Stimulated activated CD8-positive, alpha-beta memory T cell treated with anti-CD3 and anti-CD28 coated beads, Interleukin-2, amount 100 ng/mL, for 1 hour (primary cell): Measurements from ENCODE around the gene PRDM8.
"Not testable (repeated sequence)": the region's sequence is repeated elsewhere in the genome, so short reads cannot be mapped to it uniquely, and the experiment has no call there.

ENCODE experiments used
- DNase-seq, 2 donors: peaks; one replicate each; pipeline ENCODE4 v3.0.0-alpha.2; 2020; ENCODE audit warnings: low read depth in 2 of 2

Gene PRDM8

GRCh38 chr4:80196922-80197573 lies at the start of gene PRDM8:
Gene PRDM8, plus strand, starts transcription at chr4:80197503. Its CDS starts 2,578 bp downstream, at chr4:80200081.
- no peak for DNase-seq

- no peak for DNase-seq
Observed at GRCh38 chr4:80150387-80151180, 46.7 kb upstream of the PRDM8 start.

- DNase-seq, result no peak
Observed at GRCh38 chr4:80151981-80152380, 45.3 kb upstream of the PRDM8 start.

GRCh38 chr4:80153874-80154544 lies 43.3 kb upstream of the PRDM8 start:
- DNase-seq, result no peak

GRCh38 chr4:80154545-80154933 lies 42.8 kb upstream of the PRDM8 start:
- no peak for DNase-seq

- DNase-seq, result no peak
Observed at GRCh38 chr4:80155316-80155982, 41.9 kb upstream of the PRDM8 start.

GRCh38 chr4:80156410-80156809 lies 40.9 kb upstream of the PRDM8 start:
- DNase-seq, result no peak

GRCh38 chr4:80161413-80162058 lies 35.8 kb upstream of the PRDM8 start:
- DNase-seq, result no peak

GRCh38 chr4:80162418-80162817 lies 34.9 kb upstream of the PRDM8 start:
- no peak for DNase-seq

GRCh38 chr4:80165855-80166254 lies 31.4 kb upstream of the PRDM8 start:
- no peak for DNase-seq

GRCh38 chr4:80171251-80171650 lies 26.1 kb upstream of the PRDM8 start:
- DNase-seq, result no peak

- DNase-seq, result no peak
Observed at GRCh38 chr4:80171656-80172055, 25.6 kb upstream of the PRDM8 start.

- no peak for DNase-seq
Observed at GRCh38 chr4:80172203-80172602, 25.1 kb upstream of the PRDM8 start.

GRCh38 chr4:80173401-80173800 lies 23.9 kb upstream of the PRDM8 start:
- no peak for DNase-seq

GRCh38 chr4:80173841-80174240 lies 23.5 kb upstream of the PRDM8 start:
- no peak for DNase-seq

GRCh38 chr4:80177793-80178192 lies 19.5 kb upstream of the PRDM8 start:
- DNase-seq, result not testable (repeated sequence)

- no peak for DNase-seq
Observed at GRCh38 chr4:80178964-80179363, 18.3 kb upstream of the PRDM8 start.

- DNase-seq, result no peak
Observed at GRCh38 chr4:80179637-80180161, 17.6 kb upstream of the PRDM8 start.

- no peak for DNase-seq
Observed at GRCh38 chr4:80180743-80181142, 16.6 kb upstream of the PRDM8 start.

- DNase-seq, result no peak
Observed at GRCh38 chr4:80182237-80182866, 15.0 kb upstream of the PRDM8 start.
